Osteoblast (primary cell): ENCODE results near the gene CUX1. TPM values are rescaled to one million over a fixed set of nuclear protein-coding genes. Genes with fewer than 3 reads are reported as not detected.

Experiments
- DNase-seq: peaks from one replicate; pipeline ENCODE4 v3.0.0; 2011; ENCODE audit warnings: low spot score, mixed read lengths; ENCODE audit not compliant: insufficient read length; ENCODE audit errors: missing footprints
- H2AFZ ChIP-seq: 2 replicates; pipeline ENCODE4 v1.6.0; 2011; ENCODE audit warnings: mild to moderate bottlenecking, low read length
- H3K27ac ChIP-seq: 2 replicates; pipeline ENCODE4 v1.5.1; 2011; ENCODE audit warnings: mild to moderate bottlenecking, low read depth, low read length, moderate library complexity
- H3K27me3 ChIP-seq: 2 replicates; pipeline ENCODE4 v1.6.0; 2012; ENCODE audit warnings: mild to moderate bottlenecking, control low read depth, inconsistent platforms, low read length, moderate library complexity; ENCODE audit not compliant: insufficient read depth
- H3K36me3 ChIP-seq: 2 replicates; pipeline ENCODE4 v1.5.1; 2011; ENCODE audit warnings: mild to moderate bottlenecking, low read length, control low read depth, moderate library complexity; ENCODE audit not compliant: insufficient read depth
- H3K4me1 ChIP-seq: 2 replicates; pipeline ENCODE4 v1.5.1; 2011; ENCODE audit warnings: mild to moderate bottlenecking, low read length, control low read depth, moderate library complexity; ENCODE audit not compliant: insufficient read depth
- H3K4me2 ChIP-seq: 2 replicates; pipeline ENCODE4 v1.6.0; 2011; ENCODE audit warnings: mild to moderate bottlenecking, low read length; ENCODE audit not compliant: insufficient read depth
- H3K4me3 ChIP-seq: fragments of 200-600 bp; sonication (generic); 3 replicates; pipeline ENCODE4 v1.5.1; 2012; ENCODE audit warnings: mild to moderate bottlenecking, low read length, inconsistent platforms; ENCODE audit not compliant: insufficient read depth
- H3K79me2 ChIP-seq: 2 replicates; pipeline ENCODE4 v1.6.0; 2012; ENCODE audit warnings: mild to moderate bottlenecking, low read length, control low read depth, inconsistent platforms; ENCODE audit not compliant: insufficient read depth
- H3K9me3 ChIP-seq: 2 replicates; pipeline ENCODE4 v1.5.1; 2011; ENCODE audit warnings: low read depth, low read length, control low read depth
- H4K20me1 ChIP-seq: 2 replicates; pipeline ENCODE4 v1.6.0; 2012; ENCODE audit warnings: mild to moderate bottlenecking, low read length, control low read depth; ENCODE audit not compliant: insufficient read depth
- CTCF ChIP-seq: IDR thresholded peaks from 2 replicates; pipeline ENCODE4 v1.5.1; 2011; ENCODE audit warnings: mild to moderate bottlenecking, low read depth, low read length, moderate library complexity; ENCODE audit errors: extremely low read depth
- total RNA-seq: library from RNA; depleted of rRNA; stranded (reverse); fragments of >200 nt; gene quantifications from 2 replicates; pipeline ENCODE4 v1.2.3, GENCODE V29; 2012

CUX1 gene
- total RNA-seq, 1 donor: 41.6 TPM

GRCh38 chr7:102215256-102215655 is 397.8 kb downstream of the CUX1 start:
- no peak for DNase-seq
- no peak overlapping the region for H3K27ac ChIP-seq
- H4K20me1 ChIP-seq: peaks cover 4% of the 10 kb centered on the region

GRCh38 chr7:102215711-102216110 is 398.3 kb downstream of the CUX1 start:
- TF ChIP-seq CTCF: no peak

More at GRCh38 chr7:102215256-102215655, 397.8 kb downstream of the CUX1 start:
- Histone ChIP-seq H3K4me2 (no peak overlapping the region), H3K27me3 (no peaks in the 10 kb centered on the region), H3K4me3 (no peak overlapping the region), H3K4me1 (no peaks in the 10 kb centered on the region), H3K36me3 (peaks cover 4% of the 10 kb centered on the region), H3K79me2 (no peaks in the 10 kb centered on the region), H2AFZ (no peak overlapping the region), H3K9me3 (no peaks in the 10 kb centered on the region)
- no peak for TF ChIP-seq CTCF

GRCh38 chr7:102216573-102217314 is 399.3 kb downstream of the CUX1 start:
- no peak for TF ChIP-seq CTCF
- H3K27ac ChIP-seq: no peak overlapping the region
- H3K4me2 ChIP-seq: no peak overlapping the region
- H3K4me3 ChIP-seq: no peak overlapping the region
- no peak for DNase-seq
- H3K79me2 ChIP-seq: no peaks in the 10 kb centered on the region
- no peaks in the 10 kb centered on the region for H3K9me3 ChIP-seq
- no peaks in the 10 kb centered on the region for H3K27me3 ChIP-seq
- peaks cover 6% of the 10 kb centered on the region for H4K20me1 ChIP-seq
- peaks cover 4% of the 10 kb centered on the region for H3K36me3 ChIP-seq
- H2AFZ ChIP-seq: no peak overlapping the region
- peaks cover 12% of the 10 kb centered on the region for H3K4me1 ChIP-seq

More at GRCh38 chr7:102215711-102216110, 398.3 kb downstream of the CUX1 start:
- no peak for DNase-seq
- H3K4me3 ChIP-seq: no peak overlapping the region
- H3K4me1 ChIP-seq: peaks cover 1% of the 10 kb centered on the region
- H3K36me3 ChIP-seq: peaks cover 4% of the 10 kb centered on the region
- no peaks in the 10 kb centered on the region for H3K9me3 ChIP-seq
- H3K27ac ChIP-seq: no peak overlapping the region
- H2AFZ ChIP-seq: no peak overlapping the region
- H3K79me2 ChIP-seq: no peaks in the 10 kb centered on the region
- peaks cover 4% of the 10 kb centered on the region for H4K20me1 ChIP-seq
- H3K4me2 ChIP-seq: no peak overlapping the region
- H3K27me3 ChIP-seq: no peaks in the 10 kb centered on the region

- peaks cover 4% of the 10 kb centered on the region for H4K20me1 ChIP-seq
- H2AFZ ChIP-seq: no peak overlapping the region
Measured at GRCh38 chr7:102220229-102220850, 402.9 kb downstream of the CUX1 start.

More at GRCh38 chr7:102220229-102220850, 402.9 kb downstream of the CUX1 start:
- Histone ChIP-seq H3K9me3 (no peaks in the 10 kb centered on the region), H3K27me3 (no peaks in the 10 kb centered on the region), H3K4me1 (peaks cover 16% of the 10 kb centered on the region), H3K36me3 (no peaks in the 10 kb centered on the region), H3K27ac (no peak overlapping the region), H3K79me2 (no peaks in the 10 kb centered on the region), H3K4me3 (no peak overlapping the region), H3K4me2 (no peak overlapping the region)
- no peak for DNase-seq
- no peak for TF ChIP-seq CTCF
